Smooth muscle cell (in vitro differentiated cells): ENCODE measurements around the gene TMEM245. TPM values are rescaled to one million over a fixed set of nuclear protein-coding genes. Genes with fewer than 3 reads are reported as not detected.
A peak's percentile ranks its signal among the peaks of the same experiment; 100 is the strongest.

Experiments used
- DNase-seq: peaks from one replicate; lab custom pipeline; 2025; ENCODE audit not compliant: unreplicated experiment; lab: John Stamatoyannopoulos, UW
- H2AFZ ChIP-seq: fragments of 200-600 bp; sonication (generic); 2 replicates; pipeline ENCODE4 v1.6.0; 2016; ENCODE audit warnings: antibody characterized with exemption, low read depth, mild to moderate bottlenecking
- H3F3A ChIP-seq: fragments of 200-600 bp; sonication (generic); 2 replicates; pipeline ENCODE4 v1.6.0; 2017; ENCODE audit warnings: antibody characterized with exemption, low read depth
- H3K27ac ChIP-seq: fragments of 200-600 bp; sonication (generic); 2 replicates; pipeline ENCODE4 v1.5.1; 2016; ENCODE audit warnings: low read depth, mild to moderate bottlenecking
- H3K27me3 ChIP-seq: fragments of 200-600 bp; sonication (generic); 2 replicates; pipeline ENCODE4 v1.6.1; 2016; ENCODE audit warnings: low read depth, mild to moderate bottlenecking
- H3K36me3 ChIP-seq: fragments of 200-600 bp; sonication (generic); 2 replicates; pipeline ENCODE4 v1.5.1; 2016; ENCODE audit warnings: low read depth
- H3K4me1 ChIP-seq: fragments of 200-600 bp; sonication (generic); 2 replicates; pipeline ENCODE4 v1.5.1; 2016; ENCODE audit warnings: low read depth
- H3K4me2 ChIP-seq: fragments of 200-600 bp; sonication (generic); 2 replicates; pipeline ENCODE4 v1.6.0; 2016; ENCODE audit warnings: mild to moderate bottlenecking
- H3K4me3 ChIP-seq: fragments of 200-600 bp; sonication (generic); 2 replicates; pipeline ENCODE4 v1.5.1; 2016; ENCODE audit warnings: mild to moderate bottlenecking
- H3K79me2 ChIP-seq: fragments of 200-600 bp; sonication (generic); 2 replicates; pipeline ENCODE4 v1.6.0; 2016; ENCODE audit warnings: low read depth, mild to moderate bottlenecking
- H3K9ac ChIP-seq: fragments of 200-600 bp; sonication (generic); 2 replicates; pipeline ENCODE4 v1.6.0; 2016; ENCODE audit warnings: low read depth
- H3K9me3 ChIP-seq: fragments of 200-600 bp; sonication (generic); replicated peaks from 2 replicates; pipeline ENCODE4 v1.5.1; 2016; ENCODE audit warnings: low read depth
- H4K20me1 ChIP-seq: fragments of 200-600 bp; sonication (generic); 2 replicates; pipeline ENCODE4 v1.6.0; 2016; ENCODE audit warnings: low read depth
- CTCF ChIP-seq: fragments of 200-600 bp; sonication (generic); IDR thresholded peaks from 2 replicates; pipeline ENCODE4 v1.5.1; 2017; ENCODE audit warnings: borderline replicate concordance, mild to moderate bottlenecking, antibody characterized with exemption; ENCODE audit not compliant: insufficient read depth, poor library complexity, severe bottlenecking
- WGBS: methylation state at CpG from one replicate; pipeline ENCODE4 v1.1.7; 2016; ENCODE audit warnings: low lambda C conversion rate; 5-methylcytosine and 5-hydroxymethylcytosine counted together
- polyA plus RNA-seq: library from polyadenylated mRNA; unstranded; fragments of >200 nt; fragmentation: Nextera tagmentation; extraction: Ambion mirVana; gene quantifications from 2 replicates; pipeline ENCODE4 v1.2.1, GENCODE V29; 2016
- total RNA-seq: library from RNA; depleted of rRNA; stranded (reverse); fragments of >200 nt; gene quantifications from 2 replicates; pipeline ENCODE4 v1.2.3, GENCODE V29; 2014

Gene TMEM245
- total and polyA plus RNA-seq, 2 experiments from 2014 or later = 16.3 to 39.7 TPM

DNA sequence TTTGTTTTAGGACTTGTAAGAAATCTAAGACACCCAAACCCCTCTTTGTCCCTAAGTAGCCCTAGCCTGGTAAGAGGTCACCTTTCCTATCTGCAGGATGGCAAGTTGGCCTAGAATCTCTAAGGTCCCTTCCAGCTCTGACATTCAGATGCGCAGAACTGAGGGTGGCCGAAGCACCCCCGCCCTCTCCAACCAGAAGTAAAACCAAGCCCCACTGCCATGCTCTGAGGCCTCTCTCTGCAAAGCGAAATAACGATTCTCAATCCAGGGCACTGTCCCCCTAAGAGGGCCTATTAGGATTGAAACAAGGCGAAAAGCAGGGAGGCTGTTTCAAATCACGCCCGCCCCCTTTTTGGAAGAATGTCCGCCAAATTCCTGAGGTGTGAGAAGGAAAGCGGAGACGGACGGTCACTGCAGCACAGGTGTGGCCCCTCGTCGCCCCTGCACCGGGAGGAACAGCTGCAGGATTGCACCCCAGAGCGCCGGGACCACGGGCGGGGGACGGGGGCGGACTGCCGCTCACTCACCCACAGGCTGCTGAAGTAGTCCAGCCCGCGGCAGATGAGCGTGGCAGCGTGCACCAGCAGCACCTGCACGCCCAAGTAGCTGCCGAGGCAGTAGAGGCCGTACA is 824 bp downstream of the TMEM245 start:
- H3K9me3 ChIP-seq = no peaks in the 10 kb centered on the region
- H3K4me2 ChIP-seq = peak overlapping the region; percentile 97
- TF ChIP-seq CTCF = no peak
- peaks cover 24% of the 10 kb centered on the region for H3K4me1 ChIP-seq
- DNase-seq = no peak
- peaks cover 54% of the 10 kb centered on the region for H4K20me1 ChIP-seq
- peaks cover 50% of the 10 kb centered on the region for H3K79me2 ChIP-seq
- H3F3A ChIP-seq = peaks cover 3% of the 10 kb centered on the region
- peak overlapping the region; percentile 72 for H3K4me3 ChIP-seq
- H3K9ac ChIP-seq = peak overlapping the region; percentile 30
- WGBS = 2% methylated on average over 29 of the region's 29 CpGs
- peak overlapping the region; percentile 63 for H3K27ac ChIP-seq
- no peaks in the 10 kb centered on the region for H3K36me3 ChIP-seq
- H3K27me3 ChIP-seq = no peaks in the 10 kb centered on the region
- H2AFZ ChIP-seq = peak overlapping the region; percentile 59

DNA sequence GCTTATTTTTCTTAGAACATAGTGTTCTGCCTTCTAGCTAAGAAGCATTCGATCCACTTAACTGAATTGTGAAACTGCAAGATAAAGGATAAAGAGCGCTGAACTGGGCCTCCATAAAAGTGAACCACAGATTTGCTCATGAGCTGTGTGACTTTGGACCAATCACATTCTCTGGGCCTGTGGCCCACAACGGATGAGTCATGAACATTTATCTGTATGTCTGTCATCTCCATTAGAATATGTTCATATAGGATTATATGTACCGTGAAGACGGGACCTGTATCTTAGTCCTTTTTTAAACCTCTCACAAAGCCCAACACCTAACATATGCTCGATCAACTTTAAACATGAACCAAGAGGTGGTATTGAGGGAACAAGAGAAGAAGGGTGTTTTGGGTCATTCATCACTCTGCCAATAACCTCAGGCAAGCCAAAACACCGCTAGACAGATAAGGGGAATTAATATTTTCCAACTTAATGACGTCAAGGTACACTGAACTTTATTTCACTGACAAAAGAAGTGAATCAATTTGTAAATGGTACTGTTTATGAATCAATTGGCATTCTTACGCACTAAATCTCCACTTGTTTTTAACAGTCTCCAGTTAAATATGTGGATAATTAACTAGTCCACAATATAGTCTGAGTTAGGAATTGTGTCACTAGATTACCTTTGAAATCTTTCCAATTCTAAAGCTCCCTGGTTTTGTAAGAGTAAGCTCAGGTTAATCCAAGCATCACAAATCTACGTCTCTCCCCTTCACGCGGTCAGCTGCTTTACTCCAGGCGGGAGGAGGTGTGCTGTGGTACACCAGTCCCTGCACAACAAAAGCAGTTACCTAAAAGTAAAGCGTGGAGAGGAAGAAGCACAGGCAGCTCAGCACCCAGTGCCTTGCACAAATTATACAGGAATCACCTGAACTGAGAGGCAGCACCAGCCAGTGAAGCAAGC is 1.6 kb downstream of the TMEM245 start:
- Histone ChIP-seq H3K27ac (peak overlapping the region; percentile 63), H3F3A (peaks cover 3% of the 10 kb centered on the region), H4K20me1 (peaks cover 62% of the 10 kb centered on the region), H3K27me3 (no peaks in the 10 kb centered on the region), H3K36me3 (no peaks in the 10 kb centered on the region), H3K4me1 (peaks cover 24% of the 10 kb centered on the region), H3K79me2 (peaks cover 58% of the 10 kb centered on the region), H3K4me2 (peak overlapping the region; percentile 97), H3K9me3 (no peaks in the 10 kb centered on the region), H3K4me3 (peak overlapping the region; percentile 72), H2AFZ (no peak overlapping the region), H3K9ac (peak overlapping the region; percentile 30)
- TF ChIP-seq CTCF = no peak
- DNase-seq = no peak
- WGBS = 13% methylated on average over 14 of the region's 14 CpGs

DNA sequence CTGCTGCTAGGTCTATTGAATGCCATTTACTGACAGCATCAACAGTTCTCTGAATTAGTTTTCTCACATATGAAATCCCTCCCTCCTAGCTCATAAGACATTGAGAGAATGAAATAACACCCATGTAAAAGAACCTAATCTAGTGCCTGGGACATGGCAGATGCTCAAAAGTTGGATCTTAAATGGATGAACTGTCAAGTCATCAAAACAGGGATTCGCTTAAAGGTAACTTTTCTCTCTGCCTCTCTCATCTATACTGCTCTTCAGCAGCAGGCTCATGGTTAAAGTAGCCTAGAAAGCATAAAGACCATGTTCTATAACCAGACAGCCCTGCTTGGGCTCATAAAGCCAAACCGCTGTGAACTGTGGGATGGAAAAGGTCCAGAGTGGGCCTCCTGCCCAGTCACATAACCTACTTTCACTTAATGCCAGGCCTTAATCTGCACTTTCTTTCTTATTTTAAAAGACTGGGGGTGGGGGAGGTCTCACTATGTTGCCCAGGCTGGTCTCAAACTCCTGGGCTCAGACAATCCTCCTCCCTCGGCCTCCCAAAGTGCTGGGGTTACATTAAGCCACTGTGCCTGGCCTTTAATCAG is 3.7 kb downstream of the TMEM245 start:
- TF ChIP-seq CTCF = no peak
- peaks cover 6% of the 10 kb centered on the region for H3F3A ChIP-seq
- peaks cover 82% of the 10 kb centered on the region for H4K20me1 ChIP-seq
- 90% methylated on average over 3 of the region's 3 CpGs for WGBS
- peaks cover 79% of the 10 kb centered on the region for H3K79me2 ChIP-seq
- no peaks in the 10 kb centered on the region for H3K27me3 ChIP-seq
- no peak overlapping the region for H3K27ac ChIP-seq
- H2AFZ ChIP-seq = no peak overlapping the region
- no peak for DNase-seq
- peaks cover 27% of the 10 kb centered on the region for H3K4me1 ChIP-seq
- no peaks in the 10 kb centered on the region for H3K9me3 ChIP-seq
- H3K4me3 ChIP-seq = no peak overlapping the region
- no peaks in the 10 kb centered on the region for H3K36me3 ChIP-seq
- H3K9ac ChIP-seq = no peak overlapping the region
- H3K4me2 ChIP-seq = no peak overlapping the region
